Esophagus muscularis mucosa (tissue), 4 donors: ENCODE data around the gene SENP3. TPM values are rescaled to one million over a fixed set of nuclear protein-coding genes. Genes with fewer than 3 reads are reported as not detected.

Experiments
- DNase-seq: peaks from one replicate; pipeline ENCODE4 v3.0.0-alpha.2; 2017; ENCODE audit errors: extremely low spot score
- H3K27ac ChIP-seq, 4 donors: fragments of 200-600 bp; sonication (generic); replicated peaks in 1 of 4; 1 replicate in 3 of 4; 2 replicates in 1 of 4; pipeline ENCODE4 v1.5.1; 2016 to 2019; ENCODE audit warnings: mild to moderate bottlenecking in 1 of 4
- H3K27me3 ChIP-seq, 4 donors: fragments of 200-600 bp; sonication (generic); one replicate each; pipeline versions ENCODE4 v1.5.1 to v1.6.0; 2016 to 2019
- H3K36me3 ChIP-seq, 4 donors: fragments of 200-600 bp; sonication (generic); one replicate each; pipeline ENCODE4 v1.5.1; 2016 to 2019
- H3K4me1 ChIP-seq, 4 donors: fragments of 200-600 bp; sonication (generic); one replicate each; pipeline ENCODE4 v1.5.1; 2016 to 2019
- H3K4me3 ChIP-seq, 4 donors: fragments of 200-600 bp; sonication (generic); 1 replicate in 2 of 4; 2 replicates in 2 of 4; pipeline ENCODE4 v1.5.1; 2016 to 2019; ENCODE audit warnings: mild to moderate bottlenecking in 4 of 4, moderate library complexity in 1 of 4
- H3K9me3 ChIP-seq, 4 donors: fragments of 200-600 bp; sonication (generic); 1 replicate in 3 of 4; 2 replicates in 1 of 4; pipeline ENCODE4 v1.5.1; 2016 to 2019
- EP300 ChIP-seq: sonication (generic); formaldehyde crosslinking; IDR thresholded peaks from one replicate; pipeline ENCODE4 v1.6.1; 2017; ENCODE audit warnings: antibody characterized with exemption
- POLR2A ChIP-seq: fragments of 450-650 bp; IDR thresholded peaks from one replicate; pipeline ENCODE4 v1.6.1; 2017; ENCODE audit warnings: antibody characterized with exemption, moderate library complexity, mild to moderate bottlenecking, low read depth
- POLR2AphosphoS5 ChIP-seq, 2 donors: sonication (generic); formaldehyde crosslinking; IDR thresholded peaks; one replicate each; pipeline ENCODE4 v1.6.1; 2017; ENCODE audit warnings: antibody characterized with exemption in 2 of 2
- whole genome bisulfite sequencing: methylation state at CpG from one replicate; pipeline ENCODE4 v1.1.5; 2018; 5-methylcytosine and 5-hydroxymethylcytosine counted together
- intact Hi-C: fragments of 100-400 bp; cut with DNase I; formaldehyde crosslinking; loops from one replicate; pipeline ENCODE4 v1.15.1; 2023
- total RNA-seq, 4 donors: library from RNA; depleted of rRNA; stranded (reverse); fragments of >200 nt; gene quantifications; one replicate each; pipeline versions ENCODE4 v1.1.0 to v1.2.1, GENCODE V29; 2016
- TF ChIP-seq, protein P1 (sequence below), 3 experiments: fragments of 200-600 bp in 2 of 3; fragments of 450-650 bp in 1 of 3; sonication (generic) in 2 of 3; IDR thresholded peaks; one replicate each; pipeline ENCODE4 v1.5.1; 2017 to 2019; ENCODE audit warnings: antibody characterized with exemption in 3 of 3, mild to moderate bottlenecking in 2 of 3, moderate library complexity in 1 of 3

SENP3 gene
- total RNA-seq, 4 donors from 2014 or later = 54.0 to 79.1 (median 72.4) TPM

DNA sequence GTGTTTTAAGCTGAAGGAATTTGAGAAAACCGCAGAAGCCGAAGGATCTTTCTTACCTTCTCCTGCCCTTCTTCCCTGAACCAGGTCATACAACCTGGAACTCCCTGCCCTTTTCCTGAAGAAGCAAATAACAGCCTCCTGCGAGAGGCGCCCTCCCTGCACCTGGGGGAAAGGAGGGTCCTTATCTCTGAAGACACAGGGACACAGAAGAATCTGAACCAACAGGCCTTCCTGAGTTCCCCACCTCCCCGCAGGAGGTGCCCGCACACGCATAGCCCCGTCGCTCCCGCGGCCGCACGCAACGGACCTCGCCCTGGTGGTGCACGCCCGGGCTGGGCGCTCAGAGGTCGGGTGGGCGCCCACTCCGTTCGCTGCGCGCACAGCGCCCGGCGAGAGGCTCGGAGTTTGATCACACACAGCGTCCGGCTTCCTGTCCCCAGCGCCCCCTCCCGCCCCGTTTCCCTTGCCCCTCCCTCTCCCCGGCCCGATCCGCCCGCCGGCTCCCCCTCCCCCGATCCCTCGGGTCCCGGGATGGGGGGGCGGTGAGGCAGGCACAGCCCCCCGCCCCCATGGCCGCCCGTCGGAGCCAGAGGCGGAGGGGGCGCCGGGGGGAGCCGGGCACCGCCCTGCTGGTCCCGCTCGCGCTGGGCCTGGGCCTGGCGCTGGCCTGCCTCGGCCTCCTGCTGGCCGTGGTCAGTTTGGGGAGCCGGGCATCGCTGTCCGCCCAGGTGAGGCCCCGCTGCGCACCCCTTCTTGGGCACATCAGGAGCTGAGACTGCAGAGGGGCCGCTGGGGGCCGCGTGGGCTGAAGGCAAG is 12.9 kb upstream of the SENP3 start, which contains the start of gene TNFSF12:
Gene TNFSF12, plus strand, starts transcription at position 474 of the 816 bp plus-strand sequence. Its CDS starts 96 bp downstream, at position 570.
- Histone ChIP-seq H3K36me3 (peaks cover 3 to 24% (median 14%) of the 10 kb centered on the region in 4 donors), H3K9me3 (no peaks in the 10 kb centered on the region), H3K4me1 (peaks cover 25 to 36% (median 28%) of the 10 kb centered on the region in 4 donors), H3K27ac (peak within 1 kb of the TSS; percentile 93 to 96 (median 94)), H3K27me3 (no peaks in the 10 kb centered on the region), H3K4me3 (peak within 1 kb of the TSS; percentile 81 to 93 (median 82))
- intact Hi-C loops = no loop called here
- DNase-seq = no peak
- TF ChIP-seq, protein P1, sequence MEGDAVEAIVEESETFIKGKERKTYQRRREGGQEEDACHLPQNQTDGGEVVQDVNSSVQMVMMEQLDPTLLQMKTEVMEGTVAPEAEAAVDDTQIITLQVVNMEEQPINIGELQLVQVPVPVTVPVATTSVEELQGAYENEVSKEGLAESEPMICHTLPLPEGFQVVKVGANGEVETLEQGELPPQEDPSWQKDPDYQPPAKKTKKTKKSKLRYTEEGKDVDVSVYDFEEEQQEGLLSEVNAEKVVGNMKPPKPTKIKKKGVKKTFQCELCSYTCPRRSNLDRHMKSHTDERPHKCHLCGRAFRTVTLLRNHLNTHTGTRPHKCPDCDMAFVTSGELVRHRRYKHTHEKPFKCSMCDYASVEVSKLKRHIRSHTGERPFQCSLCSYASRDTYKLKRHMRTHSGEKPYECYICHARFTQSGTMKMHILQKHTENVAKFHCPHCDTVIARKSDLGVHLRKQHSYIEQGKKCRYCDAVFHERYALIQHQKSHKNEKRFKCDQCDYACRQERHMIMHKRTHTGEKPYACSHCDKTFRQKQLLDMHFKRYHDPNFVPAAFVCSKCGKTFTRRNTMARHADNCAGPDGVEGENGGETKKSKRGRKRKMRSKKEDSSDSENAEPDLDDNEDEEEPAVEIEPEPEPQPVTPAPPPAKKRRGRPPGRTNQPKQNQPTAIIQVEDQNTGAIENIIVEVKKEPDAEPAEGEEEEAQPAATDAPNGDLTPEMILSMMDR (IDR thresholded peaks at IDR 0.05) = peak in 2 of 3 experiments; percentile 22 to 37
- TF ChIP-seq EP300 (no peak), POLR2AphosphoS5 (IDR thresholded peaks at IDR 0.05) (peak in 1 of 2 donors; percentile 69)
- 5% methylated on average over 12 of the region's 65 CpGs for WGBS

DNA sequence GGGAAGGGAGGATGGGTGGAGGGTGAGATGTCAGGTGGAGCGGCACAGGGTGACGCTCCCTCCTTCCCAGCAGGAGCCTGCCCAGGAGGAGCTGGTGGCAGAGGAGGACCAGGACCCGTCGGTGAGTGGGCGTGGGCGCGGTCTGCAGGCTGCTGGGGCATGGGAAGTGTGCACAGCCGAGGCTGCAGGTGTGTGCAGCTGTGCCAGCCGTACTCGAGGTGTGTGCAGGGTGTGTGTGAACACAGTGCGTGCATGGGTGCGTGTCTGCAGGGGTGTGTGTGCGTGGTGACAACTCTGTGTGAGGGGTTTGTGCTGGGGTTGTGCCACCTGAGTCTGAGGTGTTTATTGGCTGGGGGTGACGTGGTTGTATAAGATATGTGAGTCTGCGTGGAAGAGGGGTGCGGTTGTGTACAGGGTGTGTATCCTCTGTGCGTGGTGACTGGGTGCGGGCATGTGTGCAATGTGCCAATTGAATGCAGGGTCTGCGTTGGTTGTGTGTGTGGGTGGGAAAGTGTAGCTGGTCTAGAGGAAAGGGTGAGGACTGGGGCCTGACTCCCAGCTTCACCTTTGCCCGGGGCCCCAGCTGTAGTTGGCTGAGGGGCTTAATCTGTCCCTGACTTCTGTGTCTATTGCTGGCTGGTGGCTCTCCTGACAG is 12.2 kb upstream of the SENP3 start:
- intact Hi-C loops = loop anchor here (10.0 kb wide), 1 partner anchor 295 kb away; the partner anchor contains the start of genes CTDNEP1 and ELP5

DNA sequence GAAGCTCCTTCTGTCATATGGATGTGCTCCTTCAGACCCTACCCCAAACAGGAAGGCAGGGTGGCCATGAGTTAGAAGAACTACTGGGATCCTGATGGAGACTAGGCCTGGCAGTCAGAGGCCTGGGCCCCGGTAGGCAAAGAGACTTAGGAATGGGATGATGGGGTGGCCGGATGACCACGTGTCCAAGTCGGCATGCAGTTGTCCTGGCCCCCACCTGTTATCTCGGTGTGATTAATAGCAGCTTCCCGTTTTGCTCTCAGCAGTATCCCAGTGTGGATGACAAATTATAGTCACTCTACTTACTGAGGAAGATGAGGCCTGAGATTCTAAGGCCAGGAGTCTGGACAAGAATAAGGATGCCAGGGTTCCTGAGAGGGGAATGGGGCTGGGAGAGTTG is 11.4 kb upstream of the SENP3 start:
- Histone ChIP-seq H3K4me1 (peaks cover 21 to 28% (median 25%) of the 10 kb centered on the region in 4 donors), H3K9me3 (no peaks in the 10 kb centered on the region), H3K27me3 (no peaks in the 10 kb centered on the region), H3K4me3 (peak overlapping the region in 1 of 4 donors; percentile 82), H3K36me3 (peaks cover 3 to 27% (median 17%) of the 10 kb centered on the region in 4 donors), H3K27ac (peak overlapping the region; percentile 93 to 96 (median 94))
- TF ChIP-seq POLR2AphosphoS5 (IDR thresholded peaks at IDR 0.05) (no peak), EP300 (no peak), POLR2A (no peak)
- TF ChIP-seq, protein P1 (IDR thresholded peaks at IDR 0.05) = no peak
- intact Hi-C loops = loop anchor here (10.0 kb wide), 1 partner anchor 296 kb away; the partner anchor contains the start of genes CTDNEP1 and ELP5
- 54% methylated on average over 6 of the region's 6 CpGs for WGBS
- no peak for DNase-seq

More for the DNA sequence above, 12.2 kb upstream of the SENP3 start:
- Histone ChIP-seq H3K27ac (peak overlapping the region; percentile 93 to 96 (median 94)), H3K4me3 (peak overlapping the region; percentile 81 to 93 (median 82)), H3K9me3 (no peaks in the 10 kb centered on the region), H3K4me1 (peaks cover 25 to 35% (median 28%) of the 10 kb centered on the region in 4 donors), H3K36me3 (peaks cover 3 to 27% (median 17%) of the 10 kb centered on the region in 4 donors), H3K27me3 (no peaks in the 10 kb centered on the region)
- TF ChIP-seq, protein P1 (IDR thresholded peaks at IDR 0.05) = no peak
- TF ChIP-seq POLR2A = no peak
- TF ChIP-seq EP300 = no peak
- no peak for TF ChIP-seq POLR2AphosphoS5 (IDR thresholded peaks at IDR 0.05)
- DNase-seq = no peak
- 25% methylated on average over 13 of the region's 20 CpGs for WGBS

DNA sequence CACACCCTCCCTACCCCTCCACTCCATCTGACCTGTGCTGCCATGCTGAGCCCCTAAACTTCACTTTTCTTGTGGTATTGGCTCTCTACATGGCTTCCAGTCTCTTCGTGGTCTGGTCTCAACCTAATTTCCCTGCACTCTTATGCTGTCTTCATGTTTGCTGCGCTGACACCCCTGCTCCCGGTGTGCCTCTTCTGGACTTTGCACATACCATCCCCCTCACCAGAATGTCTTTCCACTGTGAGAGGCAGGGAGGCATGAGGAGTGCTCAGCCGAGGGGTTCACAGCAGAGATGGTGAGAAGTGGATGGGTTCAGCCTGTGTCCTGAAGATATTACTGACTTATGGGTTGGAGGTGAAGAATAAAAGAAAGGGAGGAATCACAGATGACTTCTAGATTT is 10.3 kb upstream of the SENP3 start:
- TF ChIP-seq POLR2AphosphoS5 (IDR thresholded peaks at IDR 0.05) = no peak
- TF ChIP-seq, protein P1 (IDR thresholded peaks at IDR 0.05) = no peak
- no peak for TF ChIP-seq POLR2A
- no peak for TF ChIP-seq EP300
- intact Hi-C loops = loop anchor here (10.0 kb wide), 1 partner anchor 297 kb away; the partner anchor contains the start of genes CTDNEP1 and ELP5
- Histone ChIP-seq H3K36me3 (peaks cover 3 to 27% (median 17%) of the 10 kb centered on the region in 4 donors), H3K9me3 (no peaks in the 10 kb centered on the region), H3K27me3 (no peaks in the 10 kb centered on the region), H3K27ac (peak overlapping the region in 1 of 4 donors; percentile 23), H3K4me3 (no peak overlapping the region), H3K4me1 (peaks cover 21 to 28% (median 25%) of the 10 kb centered on the region in 4 donors)
- no peak for DNase-seq
- WGBS = 86% methylated on average over 4 of the region's 4 CpGs
